ENCODE data around the gene KLHL35.

Gene KLHL35

DNA sequence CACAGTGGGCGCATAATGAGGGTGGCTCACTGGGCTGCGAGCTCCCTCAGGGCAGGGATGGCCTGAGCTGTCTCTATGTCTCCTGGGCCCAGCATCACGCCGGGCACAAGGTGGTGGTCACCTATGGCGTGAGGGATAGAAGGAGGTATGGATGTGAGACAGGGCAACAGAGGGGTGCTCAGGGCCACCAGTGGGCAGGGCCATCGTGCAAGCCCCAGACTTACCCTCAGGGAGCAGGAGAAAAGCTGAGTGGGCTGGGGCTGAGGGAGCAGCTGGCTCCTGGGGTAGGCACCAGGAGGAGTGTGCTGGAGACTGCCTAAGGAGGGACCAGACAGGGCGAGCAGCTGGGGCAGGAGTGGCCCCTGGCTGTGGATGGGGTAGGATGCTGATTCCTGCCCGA lies 34.3 kb upstream of the KLHL35 start:
- H3K4me3 ChIP-seq (ENCODE audit: low read length): no peak overlapping the region
- TF ChIP-seq CTCF (conservative IDR thresholded peaks at IDR 0.05; ENCODE audit: low read depth, low read length): no peak
- no peak for DNase-seq (ENCODE audit: low read depth)

GRCh38 chr11:75465701-75466531 lies 32.9 kb upstream of the KLHL35 start:
- no peak overlapping the region for H3K4me3 ChIP-seq (ENCODE audit: low read length)
- TF ChIP-seq CTCF (conservative IDR thresholded peaks at IDR 0.05; ENCODE audit: low read depth, low read length): peak; percentile 54
- peak; percentile 99 for DNase-seq (ENCODE audit: low read depth)

DNA sequence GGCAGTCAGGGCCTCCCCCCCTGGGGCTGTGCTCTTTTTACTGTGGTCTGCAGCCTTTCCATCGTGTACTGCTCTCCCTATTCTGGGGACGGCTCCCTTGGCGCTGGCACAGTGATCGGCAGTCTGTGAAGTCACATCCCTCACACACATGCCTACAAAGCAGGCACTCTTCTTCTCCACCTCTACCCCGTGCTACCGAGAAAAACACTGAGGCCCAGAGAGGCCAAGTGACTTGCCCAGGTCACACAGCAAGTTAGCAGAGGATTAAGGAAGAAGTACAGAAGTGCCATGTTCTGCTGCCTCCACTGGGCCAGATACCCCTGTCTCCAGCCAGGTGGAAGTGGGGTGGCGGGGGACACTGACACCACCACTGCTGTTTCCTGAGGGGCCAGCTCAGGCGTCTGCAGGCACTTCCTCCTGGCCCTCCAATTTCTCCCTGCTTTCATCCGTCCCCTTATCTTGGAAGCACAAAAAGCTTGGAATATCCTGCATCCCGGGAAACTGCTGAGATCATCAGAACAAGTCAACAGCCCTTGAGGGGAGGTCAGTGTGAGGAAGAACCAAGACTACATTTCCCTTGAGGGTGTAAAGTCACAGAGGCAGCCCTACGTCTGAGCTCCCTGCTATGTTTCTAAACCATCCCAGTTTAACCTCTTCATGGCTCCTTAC lies 30.2 kb upstream of the KLHL35 start:
- no peak for TF ChIP-seq CTCF (conservative IDR thresholded peaks at IDR 0.05; ENCODE audit: low read depth, low read length)
- H3K4me3 ChIP-seq (ENCODE audit: low read length): no peak overlapping the region
- no peak for DNase-seq (ENCODE audit: low read depth)

GRCh38 chr11:75462117-75462653 lies 29.2 kb upstream of the KLHL35 start:
- DNase-seq (ENCODE audit: low read depth): no peak
- no peak for TF ChIP-seq CTCF (conservative IDR thresholded peaks at IDR 0.05; ENCODE audit: low read depth, low read length)

DNA sequence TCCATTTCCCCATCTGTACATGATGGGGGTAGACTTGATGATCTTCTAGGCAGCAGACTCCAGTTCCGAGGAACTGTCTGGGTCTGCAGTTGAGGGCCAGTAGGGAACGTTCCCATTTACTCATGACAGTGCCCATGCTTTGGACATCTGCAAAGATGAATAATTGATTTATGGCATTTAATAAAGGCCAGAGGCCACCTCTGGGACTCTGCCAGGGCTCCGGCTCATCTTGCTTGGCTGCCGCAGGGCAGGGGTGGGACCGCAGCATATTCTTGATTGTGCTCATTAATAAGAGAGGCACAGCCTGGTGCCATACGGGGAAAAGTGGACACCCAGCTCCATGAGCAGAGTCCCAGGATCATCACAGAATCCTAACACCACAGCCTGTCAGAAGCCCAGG lies 28.1 kb upstream of the KLHL35 start:
- no peak for TF ChIP-seq CTCF (conservative IDR thresholded peaks at IDR 0.05; ENCODE audit: low read depth, low read length)
- no peak overlapping the region for H3K4me3 ChIP-seq (ENCODE audit: low read length)
- DNase-seq (ENCODE audit: low read depth): no peak

More at GRCh38 chr11:75462117-75462653, 29.2 kb upstream of the KLHL35 start:
- no peak overlapping the region for H3K4me3 ChIP-seq (ENCODE audit: low read length)

- H3K4me3 ChIP-seq (ENCODE audit: low read length): no peak overlapping the region
- no peak for DNase-seq (ENCODE audit: low read depth)
- no peak for TF ChIP-seq CTCF (conservative IDR thresholded peaks at IDR 0.05; ENCODE audit: low read depth, low read length)
Measured at GRCh38 chr11:75456596-75457183, 23.7 kb upstream of the KLHL35 start.
